ENCODE data around the gene FCF1.

FCF1 gene, protein sequence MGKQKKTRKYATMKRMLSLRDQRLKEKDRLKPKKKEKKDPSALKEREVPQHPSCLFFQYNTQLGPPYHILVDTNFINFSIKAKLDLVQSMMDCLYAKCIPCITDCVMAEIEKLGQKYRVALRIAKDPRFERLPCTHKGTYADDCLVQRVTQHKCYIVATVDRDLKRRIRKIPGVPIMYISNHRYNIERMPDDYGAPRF

DNA sequence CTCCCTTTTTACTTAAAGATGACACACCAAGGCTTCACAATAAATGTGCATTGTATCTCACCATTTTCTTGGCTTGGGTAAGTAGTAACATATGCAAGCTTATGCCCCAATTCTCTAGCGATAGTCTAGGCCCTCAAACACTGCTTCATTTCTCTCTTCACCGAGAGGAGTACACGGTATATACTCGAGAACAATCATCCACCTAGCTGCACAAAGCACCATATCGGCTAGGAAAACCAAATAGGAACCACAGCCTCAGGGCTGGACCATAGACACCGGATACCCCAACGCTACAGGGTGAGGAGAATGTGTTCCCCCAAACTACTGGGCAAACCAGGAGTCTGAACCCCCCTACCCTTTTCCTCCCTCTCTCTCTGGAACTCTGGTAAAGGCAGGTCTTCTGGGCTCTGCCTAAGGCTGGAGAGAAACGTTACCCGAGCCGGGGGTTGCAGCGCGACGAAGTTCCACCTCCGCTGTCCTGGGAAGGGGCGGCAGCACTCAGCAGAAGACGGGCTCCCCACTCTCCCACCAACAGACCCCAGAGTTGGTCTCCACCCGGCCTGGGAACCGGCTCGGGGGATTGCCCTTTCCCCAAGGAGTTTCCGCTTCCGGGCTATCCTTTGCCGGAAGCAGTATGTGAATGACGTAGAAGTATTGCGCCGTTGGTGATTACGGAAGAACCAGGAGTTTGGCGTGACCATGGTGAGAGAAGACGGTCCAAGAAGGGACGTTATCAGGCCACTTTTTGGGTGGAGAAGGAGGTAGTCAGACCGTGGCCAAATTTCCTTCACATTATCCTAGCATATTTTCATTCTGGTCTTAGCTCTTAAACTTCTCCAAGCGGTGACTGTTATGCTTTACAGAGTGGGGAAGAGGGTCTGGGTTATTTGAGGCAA lies at the start of gene FCF1, which contains the start of gene AREL1:
FCF1 (plus strand) TSS at position 646 of the 896 bp plus-strand sequence; CDS start at position 700, 54 bp downstream.
AREL1 (minus strand) TSS at position 582 of the 896 bp plus-strand sequence. CDS start 27,465 bp downstream, outside the sequence.
- DNase-seq (ENCODE audit: low read depth): peak; percentile 63

DNA sequence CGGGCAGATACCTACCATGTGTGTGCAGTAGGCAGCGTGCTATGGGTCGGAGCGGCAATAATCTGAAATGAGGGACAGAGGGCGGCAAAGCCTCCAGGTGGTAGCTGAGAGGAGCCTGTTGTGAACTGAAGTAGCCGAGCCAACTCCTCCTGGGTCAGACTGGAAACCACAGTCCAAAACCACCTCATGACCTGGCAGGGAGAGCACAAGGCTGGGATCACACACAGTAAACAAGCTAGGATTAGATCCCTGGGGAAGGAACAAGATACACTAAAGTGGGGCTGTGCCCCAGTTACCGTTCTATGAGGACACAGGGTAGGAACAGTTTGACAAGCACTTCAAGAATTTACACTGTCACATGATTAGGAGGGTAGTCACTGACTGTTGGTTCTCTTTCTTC lies 49.1 kb upstream of the FCF1 start:
- DNase-seq (ENCODE audit: low read depth): no peak

DNA sequence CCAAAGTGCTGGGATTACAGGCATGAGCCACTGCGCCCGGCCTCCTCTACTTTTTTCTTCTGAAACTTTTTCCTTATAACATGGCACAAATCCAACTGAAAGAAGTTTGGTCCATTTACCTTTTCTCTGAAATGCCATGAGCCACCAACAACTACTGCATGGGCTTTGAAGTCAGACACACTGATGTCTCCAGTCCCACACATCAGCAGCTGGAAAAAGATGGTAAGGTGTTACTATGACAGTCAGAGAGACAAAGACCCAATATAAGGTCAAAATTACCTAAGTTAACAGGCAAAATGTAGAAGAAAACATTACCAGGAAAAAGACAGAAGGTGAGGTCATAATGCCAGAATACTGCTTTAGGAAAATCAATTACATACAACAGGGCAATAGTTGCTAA lies 48.2 kb upstream of the FCF1 start:
- no peak for DNase-seq (ENCODE audit: low read depth)

DNA sequence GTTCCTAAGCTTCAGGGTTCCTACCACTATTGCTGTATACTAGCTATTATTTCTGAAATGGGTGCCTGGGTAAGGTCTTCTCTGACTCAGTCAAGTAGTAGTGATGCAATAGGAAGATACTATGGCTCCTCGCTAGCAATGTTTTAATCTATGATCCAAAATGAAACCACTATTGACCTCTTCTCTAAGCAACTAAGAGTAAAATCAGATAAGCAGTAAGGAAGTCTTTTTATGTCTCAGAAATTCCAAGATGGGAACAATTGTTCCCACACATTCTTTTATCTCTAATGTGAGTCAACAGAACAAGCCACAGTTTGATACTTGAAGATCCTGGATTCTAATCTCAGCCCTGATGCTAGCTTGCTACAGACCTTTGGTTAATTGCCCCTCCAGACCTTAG lies 45.2 kb upstream of the FCF1 start:
- no peak for DNase-seq (ENCODE audit: low read depth)

DNA sequence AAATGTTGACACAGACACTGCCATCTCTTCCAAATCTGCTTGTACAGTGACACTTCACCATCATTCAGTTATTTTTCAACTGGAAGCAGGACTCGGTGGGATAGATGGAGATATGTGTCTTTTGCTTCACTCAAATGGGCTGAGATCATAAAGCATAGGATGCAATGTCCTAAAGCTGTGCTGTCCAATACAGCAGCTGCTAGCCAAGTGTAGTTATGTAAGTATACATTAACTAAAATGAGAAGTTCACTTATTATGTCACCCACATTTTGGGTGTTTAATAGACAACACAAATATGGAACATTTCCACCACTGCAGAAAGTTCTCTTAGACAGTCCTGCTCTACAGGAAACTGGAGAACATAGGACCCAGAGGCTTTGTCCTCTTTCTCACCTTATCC lies 43.7 kb upstream of the FCF1 start:
- DNase-seq (ENCODE audit: low read depth): no peak

DNA sequence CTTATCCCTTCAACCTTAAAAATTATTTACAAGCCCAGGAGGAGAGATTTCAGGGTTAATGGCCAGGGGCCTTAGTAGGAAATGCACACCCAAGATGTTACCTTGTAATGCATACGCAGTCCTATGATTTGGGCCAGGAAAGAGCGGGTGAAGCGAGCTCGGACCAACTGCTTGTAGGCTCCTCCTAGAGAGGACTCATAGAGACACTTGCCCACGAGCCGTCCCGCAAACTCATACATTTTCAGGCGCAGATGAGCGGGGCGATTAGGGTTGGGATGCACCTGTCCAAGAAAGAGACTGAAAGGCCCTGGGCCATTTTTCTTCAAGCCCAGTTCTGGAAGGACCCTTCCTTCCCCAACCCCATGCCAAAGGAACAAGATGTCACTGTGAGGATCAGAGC lies 43.1 kb upstream of the FCF1 start:
- no peak for DNase-seq (ENCODE audit: low read depth)

DNA sequence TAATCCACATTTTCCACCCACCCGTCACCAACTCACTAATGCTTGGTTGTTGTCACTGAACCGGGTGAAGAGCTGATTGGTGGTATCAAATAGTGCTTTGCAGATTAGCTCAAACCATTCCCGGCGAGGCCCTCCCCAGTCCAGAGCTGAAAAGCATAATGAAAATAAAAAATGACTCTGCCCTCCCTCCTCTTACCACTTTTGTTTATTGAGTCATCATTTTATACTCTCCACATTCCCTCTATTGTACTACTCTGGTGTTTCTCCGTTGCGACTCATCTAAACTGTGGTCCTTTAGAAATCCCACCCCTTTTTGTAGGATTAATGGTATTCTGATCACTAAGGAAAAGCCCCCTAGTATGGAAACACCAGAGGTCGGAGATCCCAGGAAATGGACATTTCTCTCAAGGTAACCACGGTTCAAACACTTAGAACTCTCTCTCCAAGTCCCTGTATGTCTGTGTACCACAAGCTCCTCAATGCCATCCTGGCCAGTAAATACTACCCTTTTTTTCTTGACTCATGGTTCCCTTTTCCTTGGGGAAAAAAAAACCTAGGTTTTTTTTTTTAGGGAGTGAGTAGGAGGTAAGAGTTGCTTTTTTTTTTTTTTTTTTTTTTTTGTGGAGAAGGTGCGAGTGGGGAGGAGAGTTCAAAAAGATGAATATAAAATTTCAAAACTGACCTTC lies 42.1 kb upstream of the FCF1 start:
- DNase-seq (ENCODE audit: low read depth): no peak

DNA sequence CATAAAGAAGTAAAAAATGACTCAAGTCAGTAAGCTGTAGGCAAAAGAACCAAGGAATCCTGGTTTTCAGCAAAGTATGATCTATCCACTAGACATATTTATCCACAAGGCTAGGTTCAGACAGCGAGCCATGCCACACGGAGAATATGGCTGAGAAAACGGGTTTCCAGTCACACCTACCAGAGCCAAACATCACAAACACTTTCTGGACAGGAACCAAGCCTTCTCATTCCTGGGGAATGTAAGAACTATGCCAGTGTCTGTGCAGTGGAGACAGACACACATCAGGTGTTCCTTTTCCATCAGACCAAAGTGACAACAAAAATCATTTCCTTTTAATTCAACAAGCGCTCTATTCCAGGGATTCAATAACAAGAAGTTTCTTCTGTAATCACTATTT lies 41.2 kb upstream of the FCF1 start:
- DNase-seq (ENCODE audit: low read depth): no peak

DNA sequence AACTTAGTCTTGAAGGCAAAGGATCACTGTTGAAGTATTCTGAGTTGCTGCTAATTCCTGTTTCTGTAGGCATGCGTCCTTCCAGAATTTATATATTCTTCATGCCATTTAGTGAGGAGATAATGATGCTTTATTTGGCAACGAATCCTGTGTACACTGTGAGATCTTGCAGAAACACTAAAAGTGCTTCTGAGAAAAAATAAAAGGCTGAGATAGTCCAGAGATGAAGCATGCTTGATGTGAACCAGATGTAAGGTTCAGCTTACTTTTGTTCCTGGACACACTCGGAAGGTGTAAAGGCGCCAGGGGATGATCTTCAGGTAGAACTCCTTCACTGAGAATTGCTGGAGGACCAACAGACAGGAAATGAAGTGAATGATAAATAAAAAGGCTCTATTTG lies 39.2 kb upstream of the FCF1 start:
- no peak for DNase-seq (ENCODE audit: low read depth)

DNA sequence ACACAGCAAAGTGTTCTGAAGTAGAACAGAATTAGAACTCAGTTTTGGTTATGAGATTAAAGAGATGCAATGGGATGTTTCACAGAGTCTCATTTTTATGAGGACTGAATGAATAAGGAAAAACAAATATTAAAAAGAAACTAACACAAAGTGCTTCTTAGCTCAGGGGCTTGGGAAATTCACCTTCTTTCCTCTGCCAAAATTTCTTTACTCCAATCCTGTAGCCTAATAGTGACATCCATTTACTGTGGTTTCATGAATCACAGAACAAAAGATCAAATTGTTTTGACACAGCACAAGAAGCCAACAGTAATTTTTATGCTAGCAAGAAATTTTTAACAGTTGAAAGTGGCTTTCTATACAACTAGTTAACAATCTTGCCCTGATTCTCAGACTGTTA lies 37.7 kb upstream of the FCF1 start:
- DNase-seq (ENCODE audit: low read depth): no peak

DNA sequence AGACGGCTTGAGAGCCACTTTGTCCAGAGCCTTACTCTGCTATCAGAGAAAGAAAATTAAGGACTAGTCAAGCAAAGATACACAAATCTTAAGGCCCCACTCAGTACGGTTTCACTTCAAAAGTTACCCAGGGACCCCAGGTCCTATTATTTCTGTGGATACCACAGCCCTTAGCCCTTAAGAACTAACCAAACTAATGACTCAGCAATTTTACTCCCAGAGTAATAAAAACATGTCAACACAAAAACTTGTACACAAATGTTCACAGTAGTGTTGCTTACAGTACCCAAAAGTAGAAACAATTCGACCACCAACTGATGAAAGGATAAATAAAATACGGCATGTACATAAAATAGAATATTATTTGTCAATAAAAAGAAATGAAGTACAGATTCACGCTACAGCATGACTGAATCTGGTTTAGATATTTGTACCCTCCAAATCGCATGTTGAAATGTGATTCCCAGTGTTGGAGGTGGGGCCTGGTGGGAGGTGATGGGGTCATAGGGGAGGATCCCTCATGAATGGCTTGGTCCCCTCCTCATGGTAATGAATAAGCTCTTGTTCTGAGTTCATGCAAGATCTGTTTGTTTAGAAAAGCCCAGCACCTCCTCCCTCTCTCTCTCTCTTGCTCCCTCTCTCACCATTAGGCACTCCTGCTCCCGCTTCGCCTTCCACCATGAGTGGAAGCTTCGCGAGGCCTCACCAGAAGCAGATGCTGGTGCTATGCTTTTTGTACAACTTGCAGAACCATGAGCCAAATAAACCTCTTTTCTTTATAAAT lies 30.6 kb upstream of the FCF1 start:
- no peak for DNase-seq (ENCODE audit: low read depth)

DNA sequence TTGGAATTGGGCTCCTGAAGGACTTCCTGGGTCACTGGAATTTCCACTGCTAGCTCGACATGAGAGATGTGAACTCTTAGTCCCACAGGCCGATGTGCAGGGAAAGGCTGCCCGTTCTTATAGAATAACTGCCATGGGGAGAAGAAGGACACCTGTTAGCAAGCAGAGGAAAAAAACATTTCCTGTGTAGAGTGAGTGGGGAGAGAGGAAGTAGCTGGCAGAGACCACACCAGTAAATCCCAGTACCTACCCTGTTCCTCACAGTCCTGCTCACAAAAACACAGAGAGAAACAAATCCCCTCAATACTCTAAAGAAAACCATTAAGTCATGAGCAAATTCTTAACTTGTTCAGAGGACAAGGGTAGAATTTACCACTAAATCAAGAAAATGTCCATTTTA lies 29.5 kb upstream of the FCF1 start:
- no peak for DNase-seq (ENCODE audit: low read depth)

DNA sequence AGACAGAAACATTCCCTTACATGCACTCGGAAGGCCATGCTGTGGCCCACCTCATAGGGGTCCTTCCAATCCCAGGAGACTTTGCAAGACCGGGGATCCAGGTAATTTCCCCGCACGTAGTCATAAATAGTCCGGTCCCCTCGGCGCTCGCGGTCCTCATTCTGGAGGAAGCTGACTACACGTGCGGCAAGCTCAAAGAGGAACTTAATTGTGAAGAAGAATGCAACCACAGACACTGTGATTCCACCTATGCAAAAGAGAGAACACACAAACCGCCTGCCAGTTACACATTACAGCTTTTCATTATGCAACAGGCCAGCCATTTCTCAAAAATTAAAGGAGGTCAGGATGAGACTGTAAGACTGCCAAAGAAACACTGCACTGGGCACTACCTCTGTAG lies 28.5 kb upstream of the FCF1 start:
- DNase-seq (ENCODE audit: low read depth): no peak

DNA sequence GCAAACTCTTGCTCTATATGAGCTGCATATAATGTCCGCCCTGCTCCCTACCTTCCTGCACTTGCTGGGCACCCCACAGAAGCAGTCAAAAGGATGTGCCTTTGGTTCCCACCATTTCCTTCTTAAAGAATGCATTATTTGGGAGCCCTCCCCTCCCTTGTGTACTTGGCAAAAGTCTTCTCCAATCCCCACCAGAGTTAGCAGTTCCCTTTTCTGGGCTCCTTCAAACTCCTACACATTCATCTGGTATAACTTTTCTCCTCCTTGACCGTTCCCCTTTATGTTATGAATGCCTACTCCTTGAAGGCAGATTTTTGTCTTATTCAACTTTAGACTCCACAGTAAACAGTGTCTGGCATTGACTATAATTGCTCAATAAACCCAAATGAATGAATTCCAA lies 27.9 kb upstream of the FCF1 start:
- DNase-seq (ENCODE audit: low read depth): no peak

DNA sequence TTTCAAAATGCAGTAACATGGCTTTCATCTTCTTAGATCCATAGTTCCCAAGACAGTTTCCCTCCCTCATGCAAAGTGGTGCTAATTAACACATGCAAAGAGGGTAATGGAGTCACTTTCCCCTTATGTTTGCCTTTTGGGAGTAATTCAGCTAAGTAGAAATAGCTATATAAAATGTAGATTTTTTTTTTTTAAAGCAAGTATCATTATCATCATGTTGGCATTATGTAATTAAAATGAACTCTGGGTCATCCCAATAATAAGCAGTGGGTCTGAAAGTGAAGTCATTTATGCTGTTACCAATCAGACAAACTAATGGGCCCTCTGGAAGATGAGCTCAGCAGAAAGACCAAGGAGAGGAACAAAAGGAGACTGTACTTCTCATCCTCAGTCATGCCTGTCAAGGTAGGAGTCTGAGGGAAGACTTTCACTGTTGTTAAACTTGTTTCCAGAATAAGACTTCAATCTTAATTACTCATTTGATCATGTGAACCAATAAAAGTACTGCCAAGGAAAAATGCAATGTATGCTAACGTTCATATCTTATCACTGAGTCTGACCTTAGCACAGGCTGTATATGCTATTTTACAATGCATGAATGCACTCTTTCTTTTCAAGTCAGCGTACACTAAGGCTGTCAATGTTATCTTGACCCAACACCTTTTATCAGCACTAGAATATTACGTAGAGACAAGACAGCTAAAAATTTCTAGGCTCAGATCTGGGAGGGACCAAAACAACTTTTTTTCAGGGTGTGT lies 26.8 kb upstream of the FCF1 start:
- DNase-seq (ENCODE audit: low read depth): no peak

DNA sequence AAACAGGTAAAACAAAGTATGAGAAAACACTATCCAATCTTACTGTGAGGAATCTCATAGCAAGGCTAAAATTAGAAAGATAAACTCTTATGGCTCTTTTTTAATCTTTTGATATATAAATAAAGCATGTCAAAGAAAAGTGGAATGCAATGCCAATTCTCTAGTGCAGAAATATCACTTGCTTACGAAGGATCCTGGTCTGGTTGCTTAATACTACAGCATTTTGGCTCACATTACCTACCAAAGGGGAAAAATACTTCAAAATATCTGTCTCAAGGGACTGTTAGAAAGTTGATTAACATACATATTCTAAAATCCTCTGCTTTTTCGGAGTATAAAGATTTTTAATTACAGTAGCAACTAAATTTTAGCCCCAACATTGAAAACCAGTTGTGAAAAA lies 21.5 kb upstream of the FCF1 start:
- DNase-seq (ENCODE audit: low read depth): no peak

DNA sequence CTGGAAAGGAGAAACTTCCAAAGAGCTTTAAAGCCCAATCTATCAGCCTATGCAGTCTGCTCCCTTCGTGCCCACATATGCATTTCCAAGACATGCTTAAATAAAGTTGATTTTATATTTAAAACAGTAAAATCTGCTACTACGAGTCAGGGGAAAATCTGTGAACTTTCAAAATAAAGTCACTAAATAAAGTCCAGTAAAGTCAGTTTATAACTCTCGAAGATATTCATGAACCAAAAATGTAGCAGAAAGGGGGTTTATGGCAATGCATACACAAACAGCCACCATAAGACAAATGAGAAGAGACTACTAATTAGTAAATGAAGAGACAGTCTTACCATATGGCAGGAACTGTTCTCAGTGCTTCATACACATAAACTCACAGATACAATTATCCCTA lies 19.8 kb upstream of the FCF1 start:
- DNase-seq (ENCODE audit: low read depth): no peak

DNA sequence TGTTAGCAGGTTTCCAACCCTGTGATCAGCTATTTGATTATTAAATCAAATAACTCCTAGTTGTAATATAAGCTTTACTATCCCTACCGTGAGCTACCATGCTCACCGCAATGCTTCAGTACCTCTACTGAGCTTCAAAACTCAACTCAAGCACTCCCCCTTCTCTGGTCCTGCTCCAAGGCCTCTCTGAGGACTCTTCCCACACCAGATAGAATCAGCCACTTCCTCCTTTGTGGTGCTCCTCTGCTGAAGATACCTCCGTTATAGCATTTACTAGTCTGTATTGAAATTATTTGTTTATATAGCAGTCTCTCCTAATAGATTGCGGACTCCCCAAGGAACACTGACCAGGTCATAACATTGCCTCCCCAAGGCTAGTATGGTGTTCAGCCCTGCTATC lies 17.5 kb upstream of the FCF1 start:
- DNase-seq (ENCODE audit: low read depth): no peak

DNA sequence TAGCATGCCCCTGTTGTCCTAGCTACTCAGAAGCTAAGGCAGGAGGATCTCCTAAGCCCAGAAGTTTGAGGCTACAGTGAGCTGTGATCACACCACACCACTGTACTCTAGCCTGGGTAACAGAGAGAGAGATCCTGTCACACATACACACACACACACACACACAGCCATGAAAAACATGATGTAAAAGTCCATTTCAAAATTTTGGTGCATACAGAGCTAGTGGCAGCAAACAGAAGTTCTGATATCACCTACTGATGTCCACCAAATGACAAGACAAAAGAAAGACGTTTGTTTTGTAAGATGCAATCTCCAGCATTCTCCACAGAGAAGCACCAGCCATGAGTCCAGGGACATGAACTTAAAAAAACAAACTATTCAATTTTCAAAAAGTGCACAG lies 15.9 kb upstream of the FCF1 start:
- no peak for DNase-seq (ENCODE audit: low read depth)

DNA sequence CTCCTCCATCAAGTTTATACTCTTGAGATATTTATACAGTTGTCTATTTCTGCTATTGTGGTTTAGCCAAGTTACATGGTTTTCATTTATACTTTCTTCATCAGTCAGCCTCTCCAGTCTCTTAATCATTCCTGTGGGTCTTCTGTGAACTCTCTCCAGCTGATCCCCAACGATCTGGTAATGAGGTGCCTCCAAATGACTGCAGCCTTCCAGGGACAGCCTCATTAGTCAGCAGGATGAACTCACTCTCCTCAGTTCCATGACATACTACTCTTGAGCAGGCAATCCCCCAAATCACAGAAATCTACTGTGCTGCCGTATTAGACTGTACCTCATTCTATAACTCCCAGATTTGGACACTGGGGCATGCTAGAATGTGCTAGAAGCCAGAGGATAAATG lies 15.4 kb upstream of the FCF1 start:
- no peak for DNase-seq (ENCODE audit: low read depth)

DNA sequence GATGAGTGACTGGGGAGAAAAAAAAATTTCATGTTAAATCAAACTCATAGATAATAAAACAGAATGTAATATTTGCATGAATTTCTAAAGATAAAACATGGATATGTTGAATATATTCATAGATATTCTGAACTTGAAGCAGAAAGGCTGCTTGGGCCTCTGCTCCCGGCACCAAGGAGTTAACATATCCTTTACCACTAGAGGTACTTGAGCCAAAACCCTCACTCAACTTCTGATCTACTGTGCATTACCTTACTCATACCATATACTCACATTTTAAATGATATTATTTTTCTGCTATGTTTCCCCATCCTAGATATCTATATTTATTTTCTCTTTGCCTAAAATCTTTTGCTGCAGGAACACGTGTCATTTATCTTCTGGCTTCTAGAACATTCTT lies 15.0 kb upstream of the FCF1 start:
- DNase-seq (ENCODE audit: low read depth): no peak

DNA sequence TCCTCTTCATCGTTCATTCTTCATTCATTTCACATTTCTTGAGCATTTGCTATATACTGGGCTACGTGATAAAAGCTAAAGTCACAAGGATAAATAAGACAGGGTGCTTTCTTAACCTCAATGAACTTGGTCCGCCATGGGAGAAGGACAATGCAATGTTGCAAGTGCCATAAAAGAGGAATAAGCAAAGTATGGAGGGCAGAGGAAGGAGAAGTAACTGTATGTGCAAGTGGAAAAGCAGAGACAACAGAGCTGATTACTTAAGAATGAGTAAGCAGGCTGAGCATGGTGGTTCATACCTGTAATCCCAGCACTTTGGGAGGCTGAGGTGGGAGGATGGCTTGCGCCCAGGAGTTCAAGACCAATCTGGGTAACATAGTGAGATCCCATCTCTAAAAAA lies 14.5 kb upstream of the FCF1 start:
- DNase-seq (ENCODE audit: low read depth): no peak

Measured in fibroblast of the conjunctiva (primary cell).